Measurements from ENCODE around the gene MAP3K3. TPM values are rescaled to one million over a fixed set of nuclear protein-coding genes. Genes with fewer than 3 reads are reported as not detected.

MAP3K3 gene
- total RNA-seq, 1 experiment from 2014 or later, result 24.3 TPM

- Mint-ChIP-seq H3K9me3 (no peaks in the 10 kb centered on the region), H3K4me3 (no peak overlapping the region)
- WGBS (ENCODE audit: extremely low coverage, insufficient read length, low lambda C conversion rate), result no CpG with 5 or more reads among the region's 3 CpGs
Measured at GRCh38 chr17:63686138-63686685, 64.0 kb downstream of the MAP3K3 start.

More at GRCh38 chr17:63686138-63686685, 64.0 kb downstream of the MAP3K3 start:
- peaks cover 2 to 23% (median 15%) of the 10 kb centered on the region in 3 experiments; a peak in 6 of 7 replicates for H3K36me3 Mint-ChIP-seq (ENCODE audit: insufficient read depth in 1 of 3, low read depth in 3 of 3)
- H2BK120ac ChIP-seq (ENCODE audit: low read depth, low read length, poor library complexity, severe bottlenecking), result no peak overlapping the region
- no peak overlapping the region for H4K5ac ChIP-seq (ENCODE audit: insufficient read length, low read depth, low read length)
- H3K4ac ChIP-seq (ENCODE audit: low read depth, low read length), result no peak overlapping the region
- H3K4me2 ChIP-seq (ENCODE audit: insufficient read depth, insufficient read length, low read length), result no peak overlapping the region
- H2AK5ac ChIP-seq (ENCODE audit: insufficient read length, low read length), result no peak overlapping the region
- H2BK20ac ChIP-seq (ENCODE audit: low read depth, low read length, poor library complexity, severe bottlenecking), result no peak overlapping the region
- no peak overlapping the region for H3K9ac ChIP-seq (ENCODE audit: extremely low read depth, insufficient read length, low read length)
- no peaks in the 10 kb centered on the region for H3K4me1 ChIP-seq (ENCODE audit: insufficient read depth, low read length)
- TF ChIP-seq, protein P1, sequence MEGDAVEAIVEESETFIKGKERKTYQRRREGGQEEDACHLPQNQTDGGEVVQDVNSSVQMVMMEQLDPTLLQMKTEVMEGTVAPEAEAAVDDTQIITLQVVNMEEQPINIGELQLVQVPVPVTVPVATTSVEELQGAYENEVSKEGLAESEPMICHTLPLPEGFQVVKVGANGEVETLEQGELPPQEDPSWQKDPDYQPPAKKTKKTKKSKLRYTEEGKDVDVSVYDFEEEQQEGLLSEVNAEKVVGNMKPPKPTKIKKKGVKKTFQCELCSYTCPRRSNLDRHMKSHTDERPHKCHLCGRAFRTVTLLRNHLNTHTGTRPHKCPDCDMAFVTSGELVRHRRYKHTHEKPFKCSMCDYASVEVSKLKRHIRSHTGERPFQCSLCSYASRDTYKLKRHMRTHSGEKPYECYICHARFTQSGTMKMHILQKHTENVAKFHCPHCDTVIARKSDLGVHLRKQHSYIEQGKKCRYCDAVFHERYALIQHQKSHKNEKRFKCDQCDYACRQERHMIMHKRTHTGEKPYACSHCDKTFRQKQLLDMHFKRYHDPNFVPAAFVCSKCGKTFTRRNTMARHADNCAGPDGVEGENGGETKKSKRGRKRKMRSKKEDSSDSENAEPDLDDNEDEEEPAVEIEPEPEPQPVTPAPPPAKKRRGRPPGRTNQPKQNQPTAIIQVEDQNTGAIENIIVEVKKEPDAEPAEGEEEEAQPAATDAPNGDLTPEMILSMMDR (conservative IDR thresholded peaks at IDR 0.05), result no peak
- no peak overlapping the region for H4K8ac ChIP-seq (replicated peaks; ENCODE audit: insufficient read length, low read depth, low read length)
- no peaks in the 10 kb centered on the region for H4K20me1 ChIP-seq (ENCODE audit: control insufficient read depth, insufficient read depth, insufficient read length)
- H3K23ac ChIP-seq (ENCODE audit: insufficient read length, low read depth, low read length), result no peak overlapping the region
- no peak overlapping the region for H2AFZ ChIP-seq (ENCODE audit: low read length)
- no peaks in the 10 kb centered on the region for H3K27me3 ChIP-seq (ENCODE audit: insufficient read depth, low read length)
- no peaks in the 10 kb centered on the region for H3K79me1 ChIP-seq (ENCODE audit: insufficient read depth, low read depth, low read length, poor library complexity, severe bottlenecking)
- H3K4me1 Mint-ChIP-seq, result peaks cover 4 to 5% of the 10 kb centered on the region in 2 experiments
- H4K91ac ChIP-seq (ENCODE audit: insufficient read length, low read depth, low read length), result no peak overlapping the region
- H3K27ac ChIP-seq (ENCODE audit: insufficient read length, low read depth, low read length), result no peak overlapping the region
- no peak overlapping the region for H3K56ac ChIP-seq (ENCODE audit: insufficient read length, low read depth, low read length)
- peak overlapping the region in 1 of 3 experiments; percentile 7; a peak in 2 of 7 replicates for H3K27ac Mint-ChIP-seq
- no peaks in the 10 kb centered on the region for H3K9me3 ChIP-seq (ENCODE audit: control insufficient read depth, low read depth, low read length)
- no peaks in the 10 kb centered on the region for H3K27me3 Mint-ChIP-seq (ENCODE audit: low read depth)
- no peaks in the 10 kb centered on the region for H3K23me2 ChIP-seq (ENCODE audit: insufficient read length, low read depth, low read length, poor library complexity, severe bottlenecking)
- H2BK12ac ChIP-seq (ENCODE audit: insufficient read length, low read depth, low read length), result no peak overlapping the region
- no peak for DNase-seq
- no peak overlapping the region for H2BK5ac ChIP-seq (ENCODE audit: insufficient read length, low read length)
- H3T11ph ChIP-seq (ENCODE audit: low read length), result no peak overlapping the region
- no peak overlapping the region for H3K14ac ChIP-seq (ENCODE audit: insufficient read depth, low read length)
- H2BK15ac ChIP-seq (ENCODE audit: low read depth, low read length), result no peak overlapping the region
- no peaks in the 10 kb centered on the region for H3K79me2 ChIP-seq (ENCODE audit: insufficient read depth, low read length)
- H3K18ac ChIP-seq (ENCODE audit: insufficient read length, low read depth, low read length), result no peak overlapping the region
